Measurements from ENCODE around the gene GPAT3.
"Not testable (repeated sequence)": the region's sequence is repeated elsewhere in the genome, so short reads cannot be mapped to it uniquely, and the experiment has no call there.

- TF ChIP-seq CTCF (conservative IDR thresholded peaks at IDR 0.05; ENCODE audit: low read length), result peak; percentile 78
- not testable (repeated sequence) for TF ChIP-seq EZH2phosphoT487 (IDR thresholded peaks at IDR 0.05; ENCODE audit: borderline replicate concordance)
Measured at GRCh38 chr4:83509156-83509585, 26.7 kb upstream of the GPAT3 start.
